22Rv1 (cell line): ENCODE data around the gene CAMK1D.

ENCODE experiments used
- ZFX ChIP-seq: fragments of 450-650 bp; IDR thresholded peaks from 2 replicates; pipeline ENCODE4 v1.6.1; 2017; ENCODE audit warnings: antibody characterized with exemption, borderline replicate concordance
- TF ChIP-seq, protein P1 (sequence below): fragments of 450-650 bp; IDR thresholded peaks from 2 replicates; pipeline ENCODE4 v1.5.1; 2017; ENCODE audit warnings: mild to moderate bottlenecking

DNA sequence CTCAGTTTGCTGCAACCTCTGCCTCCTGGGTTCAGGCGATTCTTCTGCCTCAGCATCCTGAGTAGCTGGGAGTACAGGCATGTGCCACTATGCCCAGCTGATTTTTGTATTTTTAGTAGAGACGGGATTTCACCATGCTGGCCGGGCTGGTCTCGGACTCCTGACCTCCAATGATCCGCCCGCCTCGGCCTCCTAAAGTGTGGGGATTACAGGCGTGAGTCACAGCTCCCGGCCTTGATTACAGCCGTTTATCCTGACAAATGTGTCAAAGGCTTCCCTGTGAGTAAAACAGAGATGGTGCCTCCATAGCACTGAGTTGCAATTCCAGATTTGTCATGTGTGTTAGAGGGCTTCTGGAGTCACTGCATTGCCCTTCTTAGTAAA, 378.5 kb downstream of the CAMK1D start:
- TF ChIP-seq, protein P1, sequence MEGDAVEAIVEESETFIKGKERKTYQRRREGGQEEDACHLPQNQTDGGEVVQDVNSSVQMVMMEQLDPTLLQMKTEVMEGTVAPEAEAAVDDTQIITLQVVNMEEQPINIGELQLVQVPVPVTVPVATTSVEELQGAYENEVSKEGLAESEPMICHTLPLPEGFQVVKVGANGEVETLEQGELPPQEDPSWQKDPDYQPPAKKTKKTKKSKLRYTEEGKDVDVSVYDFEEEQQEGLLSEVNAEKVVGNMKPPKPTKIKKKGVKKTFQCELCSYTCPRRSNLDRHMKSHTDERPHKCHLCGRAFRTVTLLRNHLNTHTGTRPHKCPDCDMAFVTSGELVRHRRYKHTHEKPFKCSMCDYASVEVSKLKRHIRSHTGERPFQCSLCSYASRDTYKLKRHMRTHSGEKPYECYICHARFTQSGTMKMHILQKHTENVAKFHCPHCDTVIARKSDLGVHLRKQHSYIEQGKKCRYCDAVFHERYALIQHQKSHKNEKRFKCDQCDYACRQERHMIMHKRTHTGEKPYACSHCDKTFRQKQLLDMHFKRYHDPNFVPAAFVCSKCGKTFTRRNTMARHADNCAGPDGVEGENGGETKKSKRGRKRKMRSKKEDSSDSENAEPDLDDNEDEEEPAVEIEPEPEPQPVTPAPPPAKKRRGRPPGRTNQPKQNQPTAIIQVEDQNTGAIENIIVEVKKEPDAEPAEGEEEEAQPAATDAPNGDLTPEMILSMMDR = no peak
- no peak for TF ChIP-seq ZFX
